Measurements from ENCODE around the gene KCNMB2. TPM values are rescaled to one million over a fixed set of nuclear protein-coding genes. Genes with fewer than 3 reads are reported as not detected.

KCNMB2 gene
- total RNA-seq, 2 donors from 2014 or later: 0.68 TPM; not detected in 1

DNA sequence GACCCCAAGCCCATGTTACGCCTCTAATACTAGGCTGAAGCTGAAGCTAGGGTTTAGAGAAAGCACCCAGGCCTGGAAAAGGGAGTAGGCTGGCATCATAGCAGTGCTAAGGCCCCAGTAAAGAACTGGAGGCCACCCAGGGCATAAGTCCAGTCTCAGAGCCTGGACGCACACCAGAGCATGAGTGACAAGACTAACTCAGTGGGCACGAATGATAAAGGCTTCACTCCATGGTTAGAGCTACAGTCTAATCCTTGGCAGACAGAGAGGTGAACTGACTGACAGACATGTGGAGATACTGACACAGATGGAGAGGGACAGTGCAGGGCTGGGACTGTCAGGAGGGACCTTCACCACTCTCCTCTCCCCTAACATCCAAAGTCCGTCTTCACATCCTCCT is 139.8 kb downstream of the KCNMB2 start:
- Histone ChIP-seq H3K4me3 (no peak overlapping the region), H3K9me3 (no peaks in the 10 kb centered on the region), H3K27ac (no peak overlapping the region), H3K27me3 (replicated peaks; ENCODE audit: insufficient read depth) (no peaks in the 10 kb centered on the region), H3K36me3 (no peaks in the 10 kb centered on the region), H3K4me1 (replicated peaks) (no peaks in the 10 kb centered on the region)
- 97% methylated on average over 4 of the region's 4 CpGs for WGBS
- no peak for DNase-seq (ENCODE audit: low spot score)
- intact Hi-C loops (cut with DNase I): no loop called here
- TF ChIP-seq, protein P1, sequence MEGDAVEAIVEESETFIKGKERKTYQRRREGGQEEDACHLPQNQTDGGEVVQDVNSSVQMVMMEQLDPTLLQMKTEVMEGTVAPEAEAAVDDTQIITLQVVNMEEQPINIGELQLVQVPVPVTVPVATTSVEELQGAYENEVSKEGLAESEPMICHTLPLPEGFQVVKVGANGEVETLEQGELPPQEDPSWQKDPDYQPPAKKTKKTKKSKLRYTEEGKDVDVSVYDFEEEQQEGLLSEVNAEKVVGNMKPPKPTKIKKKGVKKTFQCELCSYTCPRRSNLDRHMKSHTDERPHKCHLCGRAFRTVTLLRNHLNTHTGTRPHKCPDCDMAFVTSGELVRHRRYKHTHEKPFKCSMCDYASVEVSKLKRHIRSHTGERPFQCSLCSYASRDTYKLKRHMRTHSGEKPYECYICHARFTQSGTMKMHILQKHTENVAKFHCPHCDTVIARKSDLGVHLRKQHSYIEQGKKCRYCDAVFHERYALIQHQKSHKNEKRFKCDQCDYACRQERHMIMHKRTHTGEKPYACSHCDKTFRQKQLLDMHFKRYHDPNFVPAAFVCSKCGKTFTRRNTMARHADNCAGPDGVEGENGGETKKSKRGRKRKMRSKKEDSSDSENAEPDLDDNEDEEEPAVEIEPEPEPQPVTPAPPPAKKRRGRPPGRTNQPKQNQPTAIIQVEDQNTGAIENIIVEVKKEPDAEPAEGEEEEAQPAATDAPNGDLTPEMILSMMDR (IDR thresholded peaks at IDR 0.05): no peak
- TF ChIP-seq POLR2A (IDR thresholded peaks at IDR 0.05): no peak
- TF ChIP-seq POLR2AphosphoS5 (IDR thresholded peaks at IDR 0.05): no peak

DNA sequence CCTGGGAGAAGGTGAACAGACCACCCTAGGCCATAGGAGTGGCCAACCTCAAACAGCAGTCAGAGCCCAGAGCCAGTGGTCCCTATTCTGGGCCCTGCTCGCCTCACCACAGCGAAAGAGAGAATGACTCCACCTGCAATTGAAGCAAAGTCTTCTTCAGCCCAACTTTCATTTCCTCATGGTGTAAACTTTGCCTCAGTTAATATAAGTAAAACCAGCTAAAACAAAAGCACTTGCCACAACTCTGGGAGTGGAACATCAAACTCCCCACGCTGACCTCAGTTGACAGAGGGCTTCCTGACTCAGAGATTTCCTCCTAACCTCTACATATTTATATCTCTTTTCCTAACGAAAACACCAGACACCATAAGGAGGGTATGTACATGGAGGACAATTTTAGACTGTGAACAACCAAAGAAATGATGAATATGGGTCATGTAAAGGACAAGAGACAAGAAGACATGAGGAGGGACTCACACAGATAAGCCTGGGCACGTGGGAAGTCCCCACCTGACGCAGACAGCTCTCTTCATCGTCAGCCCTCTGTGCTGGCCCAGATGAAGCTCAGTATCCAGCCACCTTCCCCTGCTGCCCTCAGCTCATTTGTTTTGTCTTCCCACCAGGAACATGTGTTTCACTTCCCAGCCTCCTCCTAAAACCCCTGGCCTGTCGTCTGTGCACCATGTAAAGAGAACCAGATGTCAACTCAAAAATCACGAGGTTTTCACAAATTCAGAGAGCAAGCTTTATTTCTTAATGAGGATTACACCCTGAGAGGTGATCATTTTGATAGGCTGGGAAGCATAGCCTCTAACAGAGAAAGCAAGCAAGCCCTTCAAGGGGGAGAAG is 140.9 kb downstream of the KCNMB2 start:
- WGBS: 70% methylated on average over 9 of the region's 9 CpGs
- Histone ChIP-seq H3K4me3 (no peak overlapping the region), H3K27ac (no peak overlapping the region), H3K9me3 (no peaks in the 10 kb centered on the region), H3K27me3 (replicated peaks; ENCODE audit: insufficient read depth) (no peaks in the 10 kb centered on the region), H3K36me3 (no peaks in the 10 kb centered on the region), H3K4me1 (replicated peaks) (no peaks in the 10 kb centered on the region)
- intact Hi-C loops (cut with DNase I): no loop called here
- TF ChIP-seq, protein P1 (IDR thresholded peaks at IDR 0.05): no peak
- TF ChIP-seq POLR2AphosphoS5 (IDR thresholded peaks at IDR 0.05) (no peak), POLR2A (IDR thresholded peaks at IDR 0.05) (no peak)
- DNase-seq (ENCODE audit: low spot score): no peak

DNA sequence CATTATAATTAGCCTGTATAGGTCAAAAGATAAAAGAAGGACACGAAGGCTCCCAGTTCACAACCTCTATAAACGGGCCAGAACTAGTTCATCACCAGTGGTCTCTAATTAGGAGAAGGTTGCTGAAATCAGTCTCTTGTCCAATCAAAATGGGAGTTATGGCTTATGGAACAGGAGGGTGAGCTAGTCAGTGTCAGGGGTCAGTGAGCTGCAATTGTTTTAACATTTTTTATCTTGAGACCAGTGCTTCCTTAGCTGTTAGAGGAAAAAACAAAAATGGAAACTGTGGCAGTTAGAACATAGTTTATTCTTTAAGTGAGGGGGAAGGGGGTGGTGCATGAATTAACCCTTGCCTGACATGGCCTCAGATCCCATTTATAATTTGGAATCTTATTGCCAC is 141.7 kb downstream of the KCNMB2 start:
- Histone ChIP-seq H3K9me3 (no peaks in the 10 kb centered on the region), H3K27ac (no peak overlapping the region), H3K36me3 (no peaks in the 10 kb centered on the region), H3K27me3 (replicated peaks; ENCODE audit: insufficient read depth) (no peaks in the 10 kb centered on the region), H3K4me1 (replicated peaks) (no peaks in the 10 kb centered on the region), H3K4me3 (no peak overlapping the region)
- intact Hi-C loops (cut with DNase I): no loop called here
- WGBS: 81% methylated on average over 2 of the region's 2 CpGs
- no peak for TF ChIP-seq POLR2A (IDR thresholded peaks at IDR 0.05)
- DNase-seq (ENCODE audit: low spot score): no peak

DNA sequence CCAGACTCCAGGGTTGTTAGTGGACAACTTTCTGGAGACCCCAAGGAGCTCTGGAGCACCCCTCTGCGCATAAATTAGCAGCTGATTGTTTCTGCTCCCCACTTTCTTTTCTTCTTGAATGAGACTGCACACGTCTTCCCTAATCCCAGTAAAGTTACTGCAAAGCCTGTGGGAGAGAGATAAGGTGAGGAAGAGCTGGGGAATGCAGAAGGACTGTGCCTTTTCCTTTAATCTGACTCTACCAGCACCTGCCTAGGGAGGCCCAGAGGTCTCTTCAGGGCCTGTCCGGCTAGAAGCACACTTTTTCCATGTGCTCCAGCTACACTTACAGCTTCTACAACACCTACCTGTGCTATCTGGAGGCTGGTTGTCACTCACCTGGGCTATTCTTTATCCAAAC is 143.8 kb downstream of the KCNMB2 start:
- intact Hi-C loops (cut with DNase I): no loop called here
- H3K4me3 ChIP-seq: no peak overlapping the region
- TF ChIP-seq POLR2A (IDR thresholded peaks at IDR 0.05) (no peak), POLR2AphosphoS5 (IDR thresholded peaks at IDR 0.05) (no peak)
- TF ChIP-seq, protein P1 (IDR thresholded peaks at IDR 0.05): no peak
- no peak for DNase-seq (ENCODE audit: low spot score)
- no peaks in the 10 kb centered on the region for H3K4me1 ChIP-seq (replicated peaks)
- H3K36me3 ChIP-seq: no peaks in the 10 kb centered on the region
- H3K27ac ChIP-seq: no peak overlapping the region
- no peaks in the 10 kb centered on the region for H3K9me3 ChIP-seq
- WGBS: 64% methylated on average over 3 of the region's 3 CpGs
- H3K27me3 ChIP-seq (replicated peaks; ENCODE audit: insufficient read depth): no peaks in the 10 kb centered on the region

DNA sequence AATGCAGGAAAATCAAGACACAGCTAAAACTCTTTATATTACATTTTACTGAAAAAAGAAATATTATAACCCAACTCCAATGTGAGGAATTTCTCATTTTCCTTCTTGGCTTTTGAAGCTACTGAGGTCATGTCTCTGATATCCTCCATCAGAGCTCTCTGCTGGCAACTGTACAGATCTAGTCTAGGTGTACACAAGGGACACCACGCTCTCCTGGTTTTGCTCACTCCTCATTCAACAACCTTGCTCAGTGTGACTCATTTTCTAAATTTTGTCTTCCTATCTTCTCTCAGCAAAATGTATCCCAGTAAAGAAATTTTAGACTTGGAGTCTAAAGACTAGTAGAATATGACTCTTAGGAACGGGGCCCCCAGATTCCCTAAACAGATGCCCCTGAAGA is 144.3 kb downstream of the KCNMB2 start:
- intact Hi-C loops (cut with DNase I): no loop called here
- H3K4me3 ChIP-seq: no peak overlapping the region
- 87% methylated on average over 2 of the region's 2 CpGs for WGBS

More for the DNA sequence above, 144.3 kb downstream of the KCNMB2 start:
- DNase-seq (ENCODE audit: low spot score): no peak
- TF ChIP-seq POLR2A (IDR thresholded peaks at IDR 0.05): no peak
- no peak for TF ChIP-seq POLR2AphosphoS5 (IDR thresholded peaks at IDR 0.05)
- TF ChIP-seq, protein P1 (IDR thresholded peaks at IDR 0.05): no peak
- no peaks in the 10 kb centered on the region for H3K36me3 ChIP-seq
- no peaks in the 10 kb centered on the region for H3K27me3 ChIP-seq (replicated peaks; ENCODE audit: insufficient read depth)
- no peaks in the 10 kb centered on the region for H3K9me3 ChIP-seq
- no peak overlapping the region for H3K27ac ChIP-seq
- no peaks in the 10 kb centered on the region for H3K4me1 ChIP-seq (replicated peaks)
